ENCODE data around the gene C11orf24. TPM values are rescaled to one million over a fixed set of nuclear protein-coding genes. Genes with fewer than 3 reads are reported as not detected.

The C11orf24 gene
- total RNA-seq, 1 experiment from 2014 or later, result 53.7 TPM

DNA sequence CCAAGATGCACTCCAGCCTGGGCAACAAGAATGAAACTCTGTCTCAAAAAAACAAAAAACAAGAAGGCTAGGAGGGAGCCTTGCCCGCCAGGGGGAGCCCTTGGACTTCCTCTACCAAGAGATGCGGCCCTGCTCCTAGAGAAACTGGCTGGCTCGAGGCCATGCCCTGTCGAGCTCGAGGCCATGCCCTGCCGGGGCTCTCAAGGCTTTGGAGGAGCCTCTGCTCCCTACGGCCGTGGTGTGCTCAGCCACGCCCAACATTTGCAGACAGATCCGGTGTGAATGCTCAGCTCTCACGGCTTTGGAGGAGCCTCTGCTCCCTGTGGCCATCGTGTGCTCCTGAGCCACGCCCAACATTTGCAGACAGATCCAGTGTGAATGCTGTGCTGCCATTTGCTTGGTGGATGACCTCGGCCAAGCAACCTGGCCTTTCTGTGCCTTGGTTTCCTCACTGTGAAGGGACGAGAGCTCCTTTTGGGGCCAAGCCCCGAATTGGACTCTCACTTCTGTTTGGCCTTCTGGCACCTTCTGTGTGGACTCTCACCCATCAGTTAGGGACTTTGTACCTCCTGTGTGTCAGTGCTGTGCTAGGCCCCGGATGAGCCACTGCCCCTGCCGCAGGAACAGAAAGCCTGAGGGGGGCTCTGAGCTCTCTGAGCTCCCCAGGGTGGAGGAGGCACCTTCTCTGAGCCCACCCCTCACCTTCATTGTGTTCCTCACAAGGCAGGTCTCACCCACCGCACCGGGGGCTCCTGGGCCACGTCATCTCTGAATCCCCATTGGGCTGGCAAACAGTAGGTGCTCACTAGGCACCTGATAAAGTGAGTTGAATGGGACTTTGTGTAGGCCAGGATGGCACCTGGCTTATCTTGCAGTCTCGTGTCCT, 14.1 kb downstream of the C11orf24 start (continued):
- no peak for TF ChIP-seq AR (CRISPR knock-in tag; IDR thresholded peaks at IDR 0.05)
- TF ChIP-seq JAZF1 (CRISPR knock-in tag; IDR thresholded peaks at IDR 0.05), result no peak
- peak; percentile 79 for TF ChIP-seq CTCF (IDR thresholded peaks at IDR 0.05)
- TF ChIP-seq, protein P1, sequence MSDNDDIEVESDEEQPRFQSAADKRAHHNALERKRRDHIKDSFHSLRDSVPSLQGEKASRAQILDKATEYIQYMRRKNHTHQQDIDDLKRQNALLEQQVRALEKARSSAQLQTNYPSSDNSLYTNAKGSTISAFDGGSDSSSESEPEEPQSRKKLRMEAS (CRISPR knock-in tag; IDR thresholded peaks at IDR 0.05), result peak; percentile 98
- TF ChIP-seq NR2C2 (CRISPR knock-in tag; IDR thresholded peaks at IDR 0.05), result no peak
- TF ChIP-seq NFATC4 (CRISPR knock-in tag; IDR thresholded peaks at IDR 0.05), result 0 out of 2 replicates have a peak, but pooled peaks have one; percentile 17
- TF ChIP-seq ATF1 (CRISPR knock-in tag; IDR thresholded peaks at IDR 0.05), result no peak
- TF ChIP-seq, protein P2, sequence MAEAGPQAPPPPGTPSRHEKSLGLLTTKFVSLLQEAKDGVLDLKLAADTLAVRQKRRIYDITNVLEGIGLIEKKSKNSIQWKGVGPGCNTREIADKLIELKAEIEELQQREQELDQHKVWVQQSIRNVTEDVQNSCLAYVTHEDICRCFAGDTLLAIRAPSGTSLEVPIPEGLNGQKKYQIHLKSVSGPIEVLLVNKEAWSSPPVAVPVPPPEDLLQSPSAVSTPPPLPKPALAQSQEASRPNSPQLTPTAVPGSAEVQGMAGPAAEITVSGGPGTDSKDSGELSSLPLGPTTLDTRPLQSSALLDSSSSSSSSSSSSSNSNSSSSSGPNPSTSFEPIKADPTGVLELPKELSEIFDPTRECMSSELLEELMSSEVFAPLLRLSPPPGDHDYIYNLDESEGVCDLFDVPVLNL (CRISPR knock-in tag; IDR thresholded peaks at IDR 0.05; ENCODE audit: borderline replicate concordance, low read depth), result no peak
- TF ChIP-seq, protein P3, sequence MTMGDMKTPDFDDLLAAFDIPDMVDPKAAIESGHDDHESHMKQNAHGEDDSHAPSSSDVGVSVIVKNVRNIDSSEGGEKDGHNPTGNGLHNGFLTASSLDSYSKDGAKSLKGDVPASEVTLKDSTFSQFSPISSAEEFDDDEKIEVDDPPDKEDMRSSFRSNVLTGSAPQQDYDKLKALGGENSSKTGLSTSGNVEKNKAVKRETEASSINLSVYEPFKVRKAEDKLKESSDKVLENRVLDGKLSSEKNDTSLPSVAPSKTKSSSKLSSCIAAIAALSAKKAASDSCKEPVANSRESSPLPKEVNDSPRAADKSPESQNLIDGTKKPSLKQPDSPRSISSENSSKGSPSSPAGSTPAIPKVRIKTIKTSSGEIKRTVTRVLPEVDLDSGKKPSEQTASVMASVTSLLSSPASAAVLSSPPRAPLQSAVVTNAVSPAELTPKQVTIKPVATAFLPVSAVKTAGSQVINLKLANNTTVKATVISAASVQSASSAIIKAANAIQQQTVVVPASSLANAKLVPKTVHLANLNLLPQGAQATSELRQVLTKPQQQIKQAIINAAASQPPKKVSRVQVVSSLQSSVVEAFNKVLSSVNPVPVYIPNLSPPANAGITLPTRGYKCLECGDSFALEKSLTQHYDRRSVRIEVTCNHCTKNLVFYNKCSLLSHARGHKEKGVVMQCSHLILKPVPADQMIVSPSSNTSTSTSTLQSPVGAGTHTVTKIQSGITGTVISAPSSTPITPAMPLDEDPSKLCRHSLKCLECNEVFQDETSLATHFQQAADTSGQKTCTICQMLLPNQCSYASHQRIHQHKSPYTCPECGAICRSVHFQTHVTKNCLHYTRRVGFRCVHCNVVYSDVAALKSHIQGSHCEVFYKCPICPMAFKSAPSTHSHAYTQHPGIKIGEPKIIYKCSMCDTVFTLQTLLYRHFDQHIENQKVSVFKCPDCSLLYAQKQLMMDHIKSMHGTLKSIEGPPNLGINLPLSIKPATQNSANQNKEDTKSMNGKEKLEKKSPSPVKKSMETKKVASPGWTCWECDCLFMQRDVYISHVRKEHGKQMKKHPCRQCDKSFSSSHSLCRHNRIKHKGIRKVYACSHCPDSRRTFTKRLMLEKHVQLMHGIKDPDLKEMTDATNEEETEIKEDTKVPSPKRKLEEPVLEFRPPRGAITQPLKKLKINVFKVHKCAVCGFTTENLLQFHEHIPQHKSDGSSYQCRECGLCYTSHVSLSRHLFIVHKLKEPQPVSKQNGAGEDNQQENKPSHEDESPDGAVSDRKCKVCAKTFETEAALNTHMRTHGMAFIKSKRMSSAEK (CRISPR knock-in tag; IDR thresholded peaks at IDR 0.05; ENCODE audit: borderline replicate concordance), result peak; percentile 31; the same call in 1 of the 2 replicates
- 0 out of 2 replicates have a peak, but pooled peaks have one; percentile 26 for TF ChIP-seq E2F5 (CRISPR knock-in tag; IDR thresholded peaks at IDR 0.05)

- Mint-ChIP-seq H3K27me3 (ENCODE audit: low read depth) (peaks cover 9% of the 10 kb centered on the region), H3K9me3 (peaks cover under 1% of the 10 kb centered on the region; the same call in 1 of the 2 replicates), H3K36me3 (peaks cover 11% of the 10 kb centered on the region), H3K27ac (no peak overlapping the region), H3K4me1 (peaks cover 12% of the 10 kb centered on the region), H3K4me3 (no peak overlapping the region)
- DNase-seq (ENCODE audit: low spot score) (no peak), ATAC-seq (no peak)
- no peak for TF ChIP-seq ZNF263 (CRISPR knock-in tag; IDR thresholded peaks at IDR 0.05; ENCODE audit: low read depth)
- TF ChIP-seq TEAD4 (CRISPR knock-in tag; IDR thresholded peaks at IDR 0.05), result no peak
- ChIA-PET POLR2A (no interaction called here), CTCF (interaction anchor here (0.7 to 4.6 kb wide), 6 partner anchors 41 to 193 kb away, joined by 3 to 111 read pairs (median 5); no protein-coding TSS in a partner anchor)
Measured at GRCh38 chr11:68256331-68256741, 15.4 kb downstream of the C11orf24 start.

Measured in WTC11 (cell line).